Effector CD8-positive, alpha-beta T cell (primary cell): ENCODE measurements around the gene BIRC5.
"Not testable (repeated sequence)": the region's sequence is repeated elsewhere in the genome, so short reads cannot be mapped to it uniquely, and the experiment has no call there.

Experiments used
- DNase-seq: peaks from one replicate; lab custom pipeline; 2025; lab: John Stamatoyannopoulos, UW

The BIRC5 gene

GRCh38 chr17:78225088-78225865, 11.2 kb downstream of the BIRC5 start:
- DNase-seq: no peak

DNA sequence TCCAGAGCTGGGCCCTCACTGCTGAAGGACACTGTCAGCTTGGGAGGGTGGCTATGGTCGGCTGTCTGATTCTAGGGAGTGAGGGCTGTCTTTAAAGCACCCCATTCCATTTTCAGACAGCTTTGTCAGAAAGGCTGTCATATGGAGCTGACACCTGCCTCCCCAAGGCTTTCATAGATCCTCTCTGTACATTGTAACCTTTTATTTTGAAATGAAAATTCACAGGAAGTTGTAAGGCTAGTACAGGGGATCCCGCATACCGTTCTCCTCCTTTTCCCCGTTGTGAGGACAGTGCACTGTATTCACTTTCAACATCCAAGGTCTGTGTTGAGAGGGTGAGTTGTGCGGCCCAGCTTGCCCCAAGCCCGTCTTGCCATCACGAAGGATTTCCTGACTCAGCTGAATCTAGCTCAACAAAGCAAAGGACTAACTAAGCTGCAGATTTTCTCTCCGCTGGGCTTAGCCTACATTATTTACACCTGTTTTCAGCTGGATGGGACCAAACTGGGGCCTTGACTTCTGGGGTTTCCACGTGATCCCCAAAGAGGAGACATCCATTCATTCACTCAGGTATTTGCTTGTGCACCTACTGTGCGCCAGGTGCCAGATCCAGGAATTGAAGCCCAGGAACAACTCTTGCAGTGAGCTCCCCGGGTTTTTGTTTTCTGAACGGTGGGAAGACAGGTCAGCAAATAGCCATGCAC, 12.2 kb downstream of the BIRC5 start:
- DNase-seq: no peak

- DNase-seq: no peak
Measured at GRCh38 chr17:78226759-78227454, 12.9 kb downstream of the BIRC5 start.

- no peak for DNase-seq
Measured at GRCh38 chr17:78227455-78227916, 13.4 kb downstream of the BIRC5 start.

GRCh38 chr17:78228176-78228575, 14.1 kb downstream of the BIRC5 start:
- DNase-seq: no peak

- no peak for DNase-seq
Measured at GRCh38 chr17:78230252-78230962, 16.4 kb downstream of the BIRC5 start.

DNA sequence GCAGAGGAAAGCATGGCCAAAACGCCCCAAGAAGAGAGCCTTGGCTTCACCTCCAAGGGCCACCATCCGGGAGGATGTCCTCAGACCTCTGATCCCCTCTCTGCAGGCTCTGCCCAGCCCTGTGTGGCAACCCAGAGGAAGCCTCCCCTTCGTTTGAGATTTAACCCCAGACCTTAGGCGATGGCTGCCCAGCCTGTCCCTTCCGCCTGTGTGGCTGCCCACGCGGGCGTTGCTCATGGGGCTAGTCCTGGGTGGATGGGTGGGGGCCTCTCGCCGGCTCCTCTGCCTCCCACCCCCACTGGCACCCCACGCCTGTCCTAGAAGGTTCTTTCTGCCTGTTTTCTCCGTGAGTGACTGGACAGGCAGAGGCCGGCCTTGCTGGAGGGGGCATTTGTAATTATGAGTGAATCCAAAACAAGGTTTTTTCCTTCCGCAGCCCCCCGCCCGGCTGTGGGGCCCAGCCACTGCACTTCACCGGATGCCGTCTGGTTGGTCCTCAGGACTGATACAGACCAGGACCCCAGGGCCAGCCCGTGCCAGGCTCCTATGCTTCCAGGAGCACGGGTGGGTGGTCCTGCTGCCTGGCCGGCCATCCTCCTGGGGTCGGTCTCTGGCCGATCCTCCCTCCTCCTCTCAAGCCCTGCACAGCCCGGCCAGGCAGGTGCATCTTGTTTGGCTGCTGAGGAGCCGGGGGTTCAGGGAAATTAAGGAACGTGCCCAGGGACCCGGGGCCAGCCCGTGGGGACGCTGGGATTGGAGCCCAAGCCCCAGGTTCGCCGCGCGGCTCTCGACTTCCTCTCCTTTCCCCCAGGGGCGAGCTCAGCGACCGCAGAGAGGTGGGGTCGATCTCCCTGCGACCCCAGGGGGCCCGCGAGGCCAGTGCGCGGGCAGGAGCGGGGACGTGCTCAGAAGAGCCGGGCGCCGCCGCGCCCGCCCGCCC, 17.2 kb downstream of the BIRC5 start, which contains the start of gene TMEM235:
TSS of gene TMEM235 (plus strand) at position 636 of the 940 bp plus-strand sequence. CDS start 393 bp downstream, outside the sequence.
- DNase-seq: no peak

DNA sequence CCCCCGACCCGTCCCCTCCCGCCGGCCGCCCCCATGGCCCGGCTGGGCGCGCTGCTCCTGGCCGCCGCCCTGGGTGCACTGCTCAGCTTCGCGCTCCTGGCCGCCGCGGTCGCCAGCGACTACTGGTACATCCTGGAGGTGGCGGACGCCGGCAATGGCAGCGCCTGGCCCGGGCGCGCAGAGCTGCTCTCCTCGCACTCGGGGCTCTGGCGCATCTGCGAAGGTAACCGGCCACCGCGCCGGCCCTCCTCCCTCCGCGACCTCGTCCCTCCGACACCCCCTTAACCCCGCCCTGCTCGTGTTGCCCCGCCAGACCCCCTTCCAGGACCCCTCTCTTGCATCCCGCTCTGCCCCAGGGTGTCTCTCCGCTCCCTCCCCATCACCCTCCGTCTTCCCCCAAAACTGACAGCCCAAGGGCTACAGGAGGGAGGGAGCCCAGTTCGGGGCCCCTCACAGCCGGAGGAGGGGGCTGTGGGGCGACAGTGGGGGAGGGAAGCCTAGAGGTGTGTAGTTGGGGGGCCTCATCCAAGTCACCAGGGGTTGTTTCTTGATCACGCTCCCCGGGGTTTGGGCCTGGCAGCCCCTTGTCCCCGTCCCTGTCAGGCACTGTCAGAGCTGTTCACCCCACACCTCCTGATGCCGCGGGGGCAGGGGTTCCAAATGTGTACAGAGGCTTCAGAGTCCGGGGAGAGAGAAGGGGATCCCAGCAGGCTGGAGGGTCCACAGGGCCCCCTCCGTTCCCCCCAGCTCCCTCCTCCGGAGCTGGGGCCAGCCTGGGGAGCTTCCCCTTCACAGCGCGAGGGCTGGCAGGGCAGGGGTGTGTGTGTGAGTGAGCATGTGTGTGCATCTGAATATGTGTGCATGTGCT, 18.2 kb downstream of the BIRC5 start:
- no peak for DNase-seq

DNA sequence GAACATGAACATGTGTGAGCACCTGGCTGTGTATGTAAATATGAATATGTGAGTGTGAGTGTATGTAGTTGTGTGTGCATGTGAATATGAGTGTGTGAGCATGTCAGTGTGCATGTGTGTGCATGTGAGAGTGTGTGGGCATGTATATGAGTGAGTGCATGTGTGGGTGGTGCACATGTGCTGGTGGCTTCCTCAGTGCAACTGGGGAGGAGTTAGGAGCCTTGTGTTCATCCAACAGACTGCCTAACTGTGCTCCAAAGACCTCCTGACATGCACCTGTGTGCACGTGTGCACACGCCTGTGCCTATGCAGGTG, 18.8 kb downstream of the BIRC5 start:
- no peak for DNase-seq

- DNase-seq: no peak
Measured at GRCh38 chr17:78233678-78234077, 19.6 kb downstream of the BIRC5 start.

DNA sequence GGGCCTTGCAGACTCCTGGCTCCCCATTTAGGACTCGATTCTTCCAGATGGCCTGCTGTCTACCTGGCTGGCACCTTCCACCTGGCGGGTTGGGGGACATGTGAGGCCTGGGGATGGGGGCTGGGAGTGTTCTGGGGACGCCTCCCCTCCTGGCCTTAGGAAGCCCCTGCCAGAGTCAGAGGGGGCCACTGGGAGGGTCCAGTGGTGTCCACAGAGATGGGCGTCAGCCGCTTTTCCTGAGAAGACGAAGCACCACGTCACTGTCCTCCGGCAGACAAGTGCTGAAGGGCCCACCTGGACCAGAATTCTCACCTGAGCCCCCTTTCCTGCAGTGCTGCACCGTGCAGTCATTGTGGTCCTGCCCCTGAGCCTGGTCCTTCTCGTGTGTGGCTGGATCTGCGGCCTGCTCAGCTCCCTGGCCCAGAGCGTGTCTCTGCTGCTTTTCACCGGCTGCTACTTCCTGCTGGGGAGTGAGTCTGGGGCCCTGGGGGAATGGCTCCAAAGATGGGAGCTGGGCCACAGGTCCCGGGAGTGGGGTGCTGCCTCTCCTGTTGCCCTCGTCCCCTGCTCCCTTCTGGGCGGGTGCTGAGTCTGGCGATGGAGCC, 20.3 kb downstream of the BIRC5 start:
- DNase-seq: no peak

GRCh38 chr17:78235022-78235421, 21.0 kb downstream of the BIRC5 start:
- DNase-seq: not testable (repeated sequence)

- DNase-seq: no peak
Measured at GRCh38 chr17:78235885-78236284, 21.8 kb downstream of the BIRC5 start.

DNA sequence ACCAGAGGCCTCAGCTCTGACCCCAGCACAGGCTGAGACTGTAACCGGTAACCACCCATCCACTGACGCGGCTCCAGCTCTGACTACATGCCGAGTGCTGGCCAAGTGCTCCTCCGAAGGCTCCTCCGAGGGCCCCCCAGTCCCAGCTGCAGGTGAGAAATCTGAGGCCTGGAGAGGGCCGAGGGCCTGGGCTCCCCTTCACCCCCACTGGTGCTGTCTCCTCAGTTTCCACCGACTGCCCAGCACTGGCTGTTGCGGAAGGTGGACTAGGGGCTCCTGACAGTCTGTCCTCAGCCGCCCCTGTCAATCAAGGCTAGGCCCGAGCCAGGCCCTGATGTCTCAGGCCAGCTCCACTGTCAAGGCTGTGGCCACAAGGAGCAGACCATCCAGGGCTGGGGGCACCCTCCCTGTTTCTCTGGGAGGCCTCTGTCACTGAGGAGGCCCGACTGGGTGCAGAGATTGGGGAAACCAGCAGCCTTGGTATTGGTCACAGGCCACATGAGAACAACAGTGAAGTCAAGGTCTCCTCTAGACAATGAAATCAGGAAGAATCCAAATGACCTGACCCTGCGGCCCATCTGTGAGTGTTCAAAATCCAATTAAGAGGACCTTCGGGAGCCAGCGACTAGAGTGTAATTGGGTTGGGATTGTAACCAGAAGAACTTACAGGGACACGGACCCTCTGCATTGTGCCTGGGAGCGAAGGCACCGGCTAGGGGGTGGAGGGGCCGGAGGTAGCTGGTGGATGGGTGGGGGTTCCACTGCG, 22.5 kb downstream of the BIRC5 start:
- DNase-seq: no peak

GRCh38 chr17:78237401-78238012, 23.5 kb downstream of the BIRC5 start:
- no peak for DNase-seq

GRCh38 chr17:78238823-78239488, 24.9 kb downstream of the BIRC5 start:
- no peak for DNase-seq

DNA sequence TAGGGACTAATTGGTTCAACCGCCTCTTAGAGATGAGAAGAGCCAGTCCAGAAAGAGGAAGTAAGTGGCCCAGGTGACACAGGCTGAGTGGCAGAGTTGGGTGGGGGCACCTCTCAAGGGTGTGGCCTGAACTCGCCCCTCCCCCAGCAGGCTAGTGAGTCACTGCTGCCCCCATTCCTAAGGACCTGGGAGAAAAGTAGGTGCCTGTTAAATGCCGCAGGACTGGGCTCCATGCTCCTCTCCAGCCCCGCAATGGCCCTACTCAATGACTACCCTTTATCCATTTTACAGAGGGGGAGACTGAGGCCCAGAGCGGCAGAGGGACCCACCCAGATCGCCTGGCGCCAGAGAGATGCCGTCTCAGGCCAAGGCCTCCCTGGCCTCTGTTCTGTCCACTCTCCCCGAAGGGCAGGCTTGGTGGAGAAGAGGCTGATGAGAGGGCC, 25.5 kb downstream of the BIRC5 start:
- no peak for DNase-seq
